Liver (tissue), 9 donors: ENCODE data around the gene CDO1. TPM values are rescaled to one million over a fixed set of nuclear protein-coding genes. Genes with fewer than 3 reads are reported as not detected.

Source experiments
- DNase-seq: peaks from one replicate; pipeline ENCODE4 v3.0.0-alpha.2; 2017; ENCODE audit warnings: low spot score
- H3K27ac ChIP-seq, 2 donors: one replicate each; pipeline ENCODE4 v1.7.0; 2013; ENCODE audit warnings: inconsistent platforms in 2 of 2, low read length in 2 of 2, control low read depth in 1 of 2, low read depth in 1 of 2, mild to moderate bottlenecking in 1 of 2
- H3K27me3 ChIP-seq, 4 donors: one replicate each; pipeline versions ENCODE4 v1.6.1 to v1.7.0; 2013; ENCODE audit warnings: low read length in 3 of 4, inconsistent platforms in 1 of 4, mild to moderate bottlenecking in 1 of 4, moderate library complexity in 1 of 4; ENCODE audit not compliant: control insufficient read depth in 4 of 4, insufficient read depth in 4 of 4
- H3K36me3 ChIP-seq, 4 donors: one replicate each; pipeline versions ENCODE4 v1.6.1 to v1.7.0; 2013; ENCODE audit warnings: low read length in 3 of 4, mild to moderate bottlenecking in 3 of 4, low read depth in 1 of 4, moderate library complexity in 1 of 4; ENCODE audit not compliant: control insufficient read depth in 4 of 4, insufficient read depth in 3 of 4
- H3K4me1 ChIP-seq, 4 donors: one replicate each; pipeline versions ENCODE4 v1.6.1 to v1.7.0; 2013; ENCODE audit warnings: low read length in 3 of 4, mild to moderate bottlenecking in 3 of 4, moderate library complexity in 1 of 4; ENCODE audit not compliant: control insufficient read depth in 4 of 4, insufficient read depth in 4 of 4
- H3K4me3 ChIP-seq, 3 donors: one replicate each; pipeline versions ENCODE4 v1.6.1 to v1.7.0; 2013; ENCODE audit warnings: low read length in 3 of 3, control low read depth in 1 of 3, low read depth in 1 of 3, mild to moderate bottlenecking in 1 of 3
- H3K9ac ChIP-seq, 2 donors: one replicate each; pipeline ENCODE4 v1.7.0; 2013; ENCODE audit warnings: low read length in 2 of 2, mild to moderate bottlenecking in 2 of 2, moderate library complexity in 2 of 2, control low read depth in 1 of 2, low read depth in 1 of 2
- H3K9me3 ChIP-seq, 4 donors: one replicate each; pipeline versions ENCODE4 v1.6.1 to v1.7.0; 2013; ENCODE audit warnings: low read length in 3 of 4; ENCODE audit not compliant: control insufficient read depth in 4 of 4
- EGR1 ChIP-seq, 2 donors: IDR thresholded peaks; 2 replicates each; pipeline ENCODE4 v1.6.1; 2016 to 2018; ENCODE audit warnings: antibody characterized with exemption in 2 of 2, low read depth in 2 of 2
- FOXA1 ChIP-seq: IDR thresholded peaks from 2 replicates; pipeline ENCODE4 v1.6.1; 2016; ENCODE audit warnings: antibody characterized with exemption
- FOXA2 ChIP-seq: IDR thresholded peaks from 2 replicates; pipeline ENCODE4 v1.6.1; 2016; ENCODE audit warnings: antibody characterized with exemption
- HNF4A ChIP-seq, 2 donors: conservative IDR thresholded peaks; 2 replicates each; pipeline ENCODE4 v1.6.1; 2016; ENCODE audit warnings: antibody characterized with exemption in 2 of 2, mild to moderate bottlenecking in 2 of 2
- JUND ChIP-seq, 2 donors: IDR thresholded peaks; 2 replicates each; pipeline ENCODE4 v1.6.1; 2016; ENCODE audit warnings: antibody characterized with exemption in 2 of 2
- NR2F2 ChIP-seq: IDR thresholded peaks from 2 replicates; pipeline ENCODE4 v1.6.1; 2016; ENCODE audit warnings: antibody characterized with exemption
- RAD21 ChIP-seq, 2 donors: IDR thresholded peaks; 2 replicates each; pipeline ENCODE4 v1.6.1; 2016; ENCODE audit warnings: antibody characterized with exemption in 2 of 2, mild to moderate bottlenecking in 2 of 2
- RXRA ChIP-seq, 2 donors: IDR thresholded peaks; 2 replicates each; pipeline ENCODE4 v1.6.1; 2017 to 2018; ENCODE audit warnings: antibody characterized with exemption in 2 of 2, mild to moderate bottlenecking in 1 of 2
- TAF1 ChIP-seq: conservative IDR thresholded peaks from 2 replicates; pipeline ENCODE4 v1.6.1; 2016; ENCODE audit warnings: antibody characterized with exemption, mild to moderate bottlenecking
- YY1 ChIP-seq: IDR thresholded peaks from 2 replicates; pipeline ENCODE4 v1.6.1; 2016; ENCODE audit warnings: antibody characterized with exemption, mild to moderate bottlenecking
- WGBS: extraction: QIAGEN DNeasy Blood & Tissue Kit; methylation state at CpG from one replicate; pipeline ENCODE4 v1.1.7; 2013; 5-methylcytosine and 5-hydroxymethylcytosine counted together
- polyA plus RNA-seq, 2 donors: library from polyadenylated mRNA; stranded (reverse) in 1 of 2; unstranded in 1 of 2; fragments of 200-250 nt in 1 of 2; fragments of >200 nt in 1 of 2; fragmentation: Nextera tagmentation in 1 of 2; extraction: Ambion mirVana in 1 of 2; gene quantifications; one replicate each; pipeline versions ENCODE4 v1.2.1 to v1.2.3, GENCODE V29; 2013 to 2015
- total RNA-seq, 2 donors: library from RNA; depleted of rRNA; stranded (reverse); fragments of >200 nt; gene quantifications; one replicate each; pipeline ENCODE4 v1.2.3, GENCODE V29; 2014
- TF ChIP-seq, protein P1 (sequence below): fragments of 150-350 bp; IDR thresholded peaks from 2 replicates; pipeline ENCODE4 v1.5.1; 2017; ENCODE audit warnings: improper control_type of control experiment, low read depth, low read length; ENCODE audit not compliant: missing input control
- TF ChIP-seq, protein P2 (sequence below): IDR thresholded peaks from 2 replicates; pipeline ENCODE4 v1.6.1; 2016; ENCODE audit warnings: antibody characterized with exemption, mild to moderate bottlenecking
- TF ChIP-seq, protein P3 (sequence below): IDR thresholded peaks from 2 replicates; pipeline ENCODE4 v1.6.1; 2016; ENCODE audit warnings: antibody characterized with exemption
- TF ChIP-seq, protein P4 (sequence below): IDR thresholded peaks from 2 replicates; pipeline ENCODE4 v1.6.1; 2016; ENCODE audit warnings: antibody characterized with exemption
- donor health status: healthy.
- donor health status: healthy.
- donor health status: healthy.
- donor health status: healthy.
- donor health status: healthy.

CDO1 gene
- 100 to 1,000 TPM; 212 to 472 TPM for total RNA-seq
- polyA plus RNA-seq = 100 to 1,000 TPM; 106 to 270 TPM

DNA sequence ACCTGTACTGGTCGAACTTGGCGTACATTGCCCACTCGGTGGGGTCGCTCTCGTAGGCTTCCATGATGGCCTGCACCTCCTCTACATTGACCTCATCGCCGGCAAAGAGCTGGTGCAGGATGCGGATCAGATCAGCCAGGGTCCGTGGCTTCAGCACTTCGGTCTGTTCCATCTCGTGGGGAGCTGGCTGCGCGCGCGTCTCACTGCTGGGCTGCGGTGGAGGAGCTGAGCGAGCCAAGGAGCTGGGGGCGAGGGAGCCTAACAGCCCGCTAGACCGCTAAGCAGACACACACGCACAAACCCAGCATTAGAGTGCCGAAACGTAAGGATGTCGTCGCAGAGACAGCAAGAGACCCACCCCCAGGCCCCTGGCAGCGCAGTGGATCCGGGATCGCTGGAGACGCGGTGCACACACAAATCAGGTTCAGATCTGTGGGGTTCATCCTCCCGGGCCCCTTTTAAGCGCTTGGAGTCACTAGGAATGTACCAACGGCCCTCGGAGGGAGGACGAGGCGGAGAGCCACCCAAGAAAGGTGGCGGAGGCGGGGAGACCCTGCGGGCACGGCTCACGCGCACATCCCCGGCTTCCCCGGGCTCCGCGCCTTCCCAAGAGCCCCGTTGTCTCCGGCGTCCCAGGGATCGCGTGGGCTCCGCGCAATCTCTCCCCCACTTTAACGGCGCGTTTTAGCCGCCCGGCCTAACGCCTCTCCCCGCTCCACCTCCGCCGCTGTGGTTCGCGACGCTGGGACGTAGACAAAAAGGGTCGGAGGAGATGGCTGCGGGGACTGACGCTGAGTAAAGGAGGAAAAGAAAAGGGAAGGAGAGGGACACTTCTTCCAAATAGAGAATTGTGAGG is at the start of gene CDO1:
Gene CDO1 (minus strand): TSS at position 434 of the 856 bp plus-strand sequence. CDS start 262 bp downstream, at position 172.
- peaks cover 2 to 8% (median 3%) of the 10 kb centered on the region in 4 donors for H3K36me3 ChIP-seq
- peak within 1 kb of the TSS; percentile 95 to 98 for H3K27ac ChIP-seq
- WGBS = under 1% methylated on average over 69 of the region's 69 CpGs
- no peaks in the 10 kb centered on the region for H3K27me3 ChIP-seq
- H3K9ac ChIP-seq = peak within 1 kb of the TSS; percentile 96 to 99
- no peaks in the 10 kb centered on the region for H3K9me3 ChIP-seq
- H3K4me1 ChIP-seq = peaks cover 0 to 22% (median 12%) of the 10 kb centered on the region in 4 donors
- peak; percentile 73 for DNase-seq
- peak within 1 kb of the TSS; percentile 70 to 95 (median 78) for H3K4me3 ChIP-seq
- TF ChIP-seq FOXA1 = no peak
- peak; percentile 98 for TF ChIP-seq TAF1
- TF ChIP-seq HNF4A (conservative IDR thresholded peaks at IDR 0.05) = peak in 1 of 2 donors; percentile 12
- TF ChIP-seq, protein P1, sequence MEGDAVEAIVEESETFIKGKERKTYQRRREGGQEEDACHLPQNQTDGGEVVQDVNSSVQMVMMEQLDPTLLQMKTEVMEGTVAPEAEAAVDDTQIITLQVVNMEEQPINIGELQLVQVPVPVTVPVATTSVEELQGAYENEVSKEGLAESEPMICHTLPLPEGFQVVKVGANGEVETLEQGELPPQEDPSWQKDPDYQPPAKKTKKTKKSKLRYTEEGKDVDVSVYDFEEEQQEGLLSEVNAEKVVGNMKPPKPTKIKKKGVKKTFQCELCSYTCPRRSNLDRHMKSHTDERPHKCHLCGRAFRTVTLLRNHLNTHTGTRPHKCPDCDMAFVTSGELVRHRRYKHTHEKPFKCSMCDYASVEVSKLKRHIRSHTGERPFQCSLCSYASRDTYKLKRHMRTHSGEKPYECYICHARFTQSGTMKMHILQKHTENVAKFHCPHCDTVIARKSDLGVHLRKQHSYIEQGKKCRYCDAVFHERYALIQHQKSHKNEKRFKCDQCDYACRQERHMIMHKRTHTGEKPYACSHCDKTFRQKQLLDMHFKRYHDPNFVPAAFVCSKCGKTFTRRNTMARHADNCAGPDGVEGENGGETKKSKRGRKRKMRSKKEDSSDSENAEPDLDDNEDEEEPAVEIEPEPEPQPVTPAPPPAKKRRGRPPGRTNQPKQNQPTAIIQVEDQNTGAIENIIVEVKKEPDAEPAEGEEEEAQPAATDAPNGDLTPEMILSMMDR = peak; percentile 1
- TF ChIP-seq EGR1 (IDR thresholded peaks at IDR 0.05; ENCODE audit: low read depth in 2 of 2) = no peak
- no peak for TF ChIP-seq FOXA2
- TF ChIP-seq RXRA (IDR thresholded peaks at IDR 0.05) = peak; percentile 22 to 26
- TF ChIP-seq, protein P2, sequence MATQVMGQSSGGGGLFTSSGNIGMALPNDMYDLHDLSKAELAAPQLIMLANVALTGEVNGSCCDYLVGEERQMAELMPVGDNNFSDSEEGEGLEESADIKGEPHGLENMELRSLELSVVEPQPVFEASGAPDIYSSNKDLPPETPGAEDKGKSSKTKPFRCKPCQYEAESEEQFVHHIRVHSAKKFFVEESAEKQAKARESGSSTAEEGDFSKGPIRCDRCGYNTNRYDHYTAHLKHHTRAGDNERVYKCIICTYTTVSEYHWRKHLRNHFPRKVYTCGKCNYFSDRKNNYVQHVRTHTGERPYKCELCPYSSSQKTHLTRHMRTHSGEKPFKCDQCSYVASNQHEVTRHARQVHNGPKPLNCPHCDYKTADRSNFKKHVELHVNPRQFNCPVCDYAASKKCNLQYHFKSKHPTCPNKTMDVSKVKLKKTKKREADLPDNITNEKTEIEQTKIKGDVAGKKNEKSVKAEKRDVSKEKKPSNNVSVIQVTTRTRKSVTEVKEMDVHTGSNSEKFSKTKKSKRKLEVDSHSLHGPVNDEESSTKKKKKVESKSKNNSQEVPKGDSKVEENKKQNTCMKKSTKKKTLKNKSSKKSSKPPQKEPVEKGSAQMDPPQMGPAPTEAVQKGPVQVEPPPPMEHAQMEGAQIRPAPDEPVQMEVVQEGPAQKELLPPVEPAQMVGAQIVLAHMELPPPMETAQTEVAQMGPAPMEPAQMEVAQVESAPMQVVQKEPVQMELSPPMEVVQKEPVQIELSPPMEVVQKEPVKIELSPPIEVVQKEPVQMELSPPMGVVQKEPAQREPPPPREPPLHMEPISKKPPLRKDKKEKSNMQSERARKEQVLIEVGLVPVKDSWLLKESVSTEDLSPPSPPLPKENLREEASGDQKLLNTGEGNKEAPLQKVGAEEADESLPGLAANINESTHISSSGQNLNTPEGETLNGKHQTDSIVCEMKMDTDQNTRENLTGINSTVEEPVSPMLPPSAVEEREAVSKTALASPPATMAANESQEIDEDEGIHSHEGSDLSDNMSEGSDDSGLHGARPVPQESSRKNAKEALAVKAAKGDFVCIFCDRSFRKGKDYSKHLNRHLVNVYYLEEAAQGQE = peak; percentile 95
- TF ChIP-seq, protein P3, sequence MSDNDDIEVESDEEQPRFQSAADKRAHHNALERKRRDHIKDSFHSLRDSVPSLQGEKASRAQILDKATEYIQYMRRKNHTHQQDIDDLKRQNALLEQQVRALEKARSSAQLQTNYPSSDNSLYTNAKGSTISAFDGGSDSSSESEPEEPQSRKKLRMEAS = no peak
- peak in 1 of 2 donors; percentile 37 for TF ChIP-seq RAD21 (IDR thresholded peaks at IDR 0.05)
- peak; percentile 87 for TF ChIP-seq YY1

DNA sequence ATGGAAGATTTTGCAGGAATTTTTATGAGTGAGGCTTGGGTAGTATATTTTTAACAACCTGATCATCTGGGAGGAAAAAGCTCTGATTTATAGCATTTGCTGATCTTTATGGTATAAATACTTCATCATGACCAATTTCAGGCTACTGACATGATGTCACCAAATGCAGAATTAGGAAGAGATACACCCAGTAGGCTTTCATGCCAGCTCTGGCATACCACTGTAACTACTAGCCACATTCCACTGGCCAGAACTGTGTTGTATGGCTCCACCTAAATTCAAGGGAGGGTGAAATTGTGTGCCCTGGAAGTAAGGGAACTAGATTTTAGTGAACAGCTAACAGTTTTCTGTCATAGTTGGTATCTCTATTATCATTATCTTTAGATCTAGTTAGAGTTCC is 42.9 kb upstream of the CDO1 start:
- no peak overlapping the region for H3K27ac ChIP-seq
- H3K4me1 ChIP-seq = peaks cover 0 to 7% (median 2%) of the 10 kb centered on the region in 4 donors
- no peak overlapping the region for H3K4me3 ChIP-seq
- H3K9me3 ChIP-seq = peaks cover 0 to 6% (median under 1%) of the 10 kb centered on the region in 4 donors
- H3K9ac ChIP-seq = no peak overlapping the region
- no peaks in the 10 kb centered on the region for H3K27me3 ChIP-seq
- DNase-seq = no peak
- no peaks in the 10 kb centered on the region for H3K36me3 ChIP-seq
- TF ChIP-seq NR2F2 (no peak), FOXA2 (no peak), FOXA1 (no peak), YY1 (no peak), TAF1 (no peak), EGR1 (IDR thresholded peaks at IDR 0.05; ENCODE audit: low read depth in 2 of 2) (no peak), JUND (IDR thresholded peaks at IDR 0.05) (no peak)
- TF ChIP-seq, protein P3 = no peak
- TF ChIP-seq, protein P1 = no peak
- TF ChIP-seq, protein P4, sequence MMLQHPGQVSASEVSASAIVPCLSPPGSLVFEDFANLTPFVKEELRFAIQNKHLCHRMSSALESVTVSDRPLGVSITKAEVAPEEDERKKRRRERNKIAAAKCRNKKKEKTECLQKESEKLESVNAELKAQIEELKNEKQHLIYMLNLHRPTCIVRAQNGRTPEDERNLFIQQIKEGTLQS = no peak
- TF ChIP-seq, protein P2 = no peak
